ENCODE results near the gene LGMN.

- TF ChIP-seq POLR2AphosphoS5 (IDR thresholded peaks at IDR 0.05; ENCODE audit: low read depth), result no peak
- TF ChIP-seq CTCF (conservative IDR thresholded peaks at IDR 0.05; ENCODE audit: low read depth in 2 of 2), result no peak
- no peak for TF ChIP-seq REST (IDR thresholded peaks at IDR 0.05; ENCODE audit: unreplicated experiment)
- no peak for TF ChIP-seq EZH2 (IDR thresholded peaks at IDR 0.05; ENCODE audit: low read depth, unreplicated experiment)
- no peak for TF ChIP-seq JUNB (IDR thresholded peaks at IDR 0.05; ENCODE audit: unreplicated experiment)
- no peak for TF ChIP-seq EZH2phosphoT487 (IDR thresholded peaks at IDR 0.05; ENCODE audit: unreplicated experiment)
- TF ChIP-seq CREB1 (CRISPR knock-in tag; IDR thresholded peaks at IDR 0.05; ENCODE audit: low read depth), result no peak
- no peak for TF ChIP-seq ETS1 (IDR thresholded peaks at IDR 0.05)
- no peak for TF ChIP-seq ZNF114 (CRISPR knock-in tag; IDR thresholded peaks at IDR 0.05)
- no peak for TF ChIP-seq NANOG (IDR thresholded peaks at IDR 0.05; ENCODE audit: borderline replicate concordance)
- no peak for TF ChIP-seq ZNF331 (CRISPR knock-in tag; IDR thresholded peaks at IDR 0.05; ENCODE audit: low read depth)
- no peak for TF ChIP-seq ZNF462 (CRISPR knock-in tag; IDR thresholded peaks at IDR 0.05)
Measured at GRCh38 chr14:92794547-92794941, 46.1 kb upstream of the LGMN start.

Measured in GM23338 (cell line).